DND-41 (cell line): ENCODE results near the gene CTIF.
A peak's percentile ranks its signal among the peaks of the same experiment; 100 is the strongest.

ENCODE experiments used
- ATAC-seq: fragments of 200-7000 bp; cut with Tn5 transposase; 3 replicates; pipeline ENCODE4 v1.9.1; 2021; ENCODE audit warnings: low read depth; ENCODE audit not compliant: insufficient read depth
- DNase-seq: peaks from one replicate; pipeline ENCODE4 v3.0.0-alpha.2; 2020
- H2AFZ ChIP-seq: 2 replicates; pipeline ENCODE4 v1.6.0; 2012; ENCODE audit warnings: low read depth, low read length
- H3K27ac ChIP-seq: 2 replicates; pipeline ENCODE4 v1.5.1; 2012; ENCODE audit warnings: low read length, inconsistent platforms
- H3K27me3 ChIP-seq: fragments of 200-600 bp; sonication (generic); 2 replicates; pipeline ENCODE4 v1.6.0; 2012; ENCODE audit warnings: low read length, mild to moderate bottlenecking, inconsistent platforms; ENCODE audit not compliant: insufficient read depth, poor library complexity
- H3K36me3 ChIP-seq: 2 replicates; pipeline ENCODE4 v1.5.1; 2012; ENCODE audit warnings: low read length, inconsistent platforms; ENCODE audit not compliant: insufficient read depth
- H3K4me1 ChIP-seq: 2 replicates; pipeline ENCODE4 v1.5.1; 2012; ENCODE audit warnings: mild to moderate bottlenecking, low read length; ENCODE audit not compliant: insufficient read depth
- H3K4me2 ChIP-seq: 2 replicates; pipeline ENCODE4 v1.6.0; 2012; ENCODE audit warnings: mild to moderate bottlenecking, moderate library complexity, low read length, inconsistent platforms; ENCODE audit not compliant: insufficient read depth
- H3K4me3 ChIP-seq, 2 experiments: fragments of 200-600 bp in 1 of 2; shearing (Covaris generic) in 1 of 2; 2 replicates each; pipeline ENCODE4 v1.5.1; 2012 to 2016; ENCODE audit warnings: inconsistent platforms in 2 of 2, low read length in 2 of 2, mild to moderate bottlenecking in 2 of 2, low read depth in 1 of 2, moderate library complexity in 1 of 2
- H3K79me2 ChIP-seq: 2 replicates; pipeline ENCODE4 v1.6.0; 2012; ENCODE audit warnings: low read length, inconsistent platforms; ENCODE audit not compliant: insufficient read depth
- H3K9ac ChIP-seq: 2 replicates; pipeline ENCODE4 v1.6.0; 2012; ENCODE audit warnings: low read depth, mild to moderate bottlenecking, inconsistent platforms, low read length, moderate library complexity
- H3K9me3 ChIP-seq: 2 replicates; pipeline ENCODE4 v1.5.1; 2012; ENCODE audit warnings: low read length, moderate library complexity, mild to moderate bottlenecking, inconsistent platforms; ENCODE audit not compliant: insufficient read depth, severe bottlenecking
- H4K20me1 ChIP-seq: 2 replicates; pipeline ENCODE4 v1.6.0; 2012; ENCODE audit warnings: low read length; ENCODE audit not compliant: insufficient read depth
- CTCF ChIP-seq: IDR thresholded peaks from 2 replicates; pipeline ENCODE4 v1.5.1; 2012; ENCODE audit warnings: borderline replicate concordance, low read length, moderate library complexity, mild to moderate bottlenecking; ENCODE audit not compliant: poor library complexity, severe bottlenecking; ENCODE audit errors: extremely low read depth
- EZH2 ChIP-seq: IDR thresholded peaks from 3 replicates; pipeline ENCODE4 v1.6.1; 2012; ENCODE audit warnings: borderline replicate concordance, low read depth, mild to moderate bottlenecking, moderate library complexity, low read length, inconsistent platforms; ENCODE audit not compliant: severe bottlenecking

The CTIF gene

GRCh38 chr18:48543228-48543627 is 4.4 kb downstream of the CTIF start:
- H3K9ac ChIP-seq, result no peak overlapping the region

GRCh38 chr18:48544116-48544515 is 5.3 kb downstream of the CTIF start:
- peaks cover 17% of the 10 kb centered on the region for H4K20me1 ChIP-seq
- H3K9ac ChIP-seq, result no peak overlapping the region
- H3K79me2 ChIP-seq, result no peaks in the 10 kb centered on the region
- no peak for DNase-seq
- no peak overlapping the region for H3K4me3 ChIP-seq
- H3K27me3 ChIP-seq, result no peaks in the 10 kb centered on the region
- TF ChIP-seq EZH2 (no peak), CTCF (no peak)
- H3K9me3 ChIP-seq, result no peaks in the 10 kb centered on the region
- no peaks in the 10 kb centered on the region for H3K36me3 ChIP-seq
- no peak overlapping the region for H2AFZ ChIP-seq
- no peak overlapping the region for H3K4me2 ChIP-seq
- no peak for ATAC-seq
- peaks cover 4% of the 10 kb centered on the region; the same call in 1 of the 2 replicates for H3K4me1 ChIP-seq
- no peak overlapping the region for H3K27ac ChIP-seq

More at GRCh38 chr18:48543228-48543627, 4.4 kb downstream of the CTIF start:
- no peak overlapping the region for H3K4me2 ChIP-seq
- H3K4me1 ChIP-seq, result peaks cover 9% of the 10 kb centered on the region
- H3K79me2 ChIP-seq, result no peaks in the 10 kb centered on the region
- no peaks in the 10 kb centered on the region for H3K27me3 ChIP-seq
- H2AFZ ChIP-seq, result no peak overlapping the region
- no peak for ATAC-seq
- no peak overlapping the region for H3K4me3 ChIP-seq
- TF ChIP-seq CTCF (no peak), EZH2 (no peak)
- no peak overlapping the region for H3K27ac ChIP-seq
- peak; percentile 15 for DNase-seq
- H3K36me3 ChIP-seq, result no peaks in the 10 kb centered on the region
- peaks cover 17% of the 10 kb centered on the region for H4K20me1 ChIP-seq
- H3K9me3 ChIP-seq, result no peaks in the 10 kb centered on the region

- Histone ChIP-seq H3K4me2 (no peak overlapping the region), H3K79me2 (no peaks in the 10 kb centered on the region), H3K36me3 (no peaks in the 10 kb centered on the region), H3K9ac (no peak overlapping the region), H3K27ac (no peak overlapping the region), H4K20me1 (peaks cover 17% of the 10 kb centered on the region), H2AFZ (no peak overlapping the region), H3K4me1 (peaks cover 3% of the 10 kb centered on the region; the same call in 1 of the 2 replicates), H3K9me3 (no peaks in the 10 kb centered on the region), H3K27me3 (no peaks in the 10 kb centered on the region), H3K4me3 (no peak overlapping the region)
- ATAC-seq (no peak), DNase-seq (no peak)
- TF ChIP-seq CTCF, result no peak
- no peak for TF ChIP-seq EZH2
These were observed 6.0 kb downstream of the CTIF start for GRCh38 chr18:48544661-48545415.
